GM23338 (cell line): Measurements from ENCODE around the gene CCL14. TPM values are rescaled to one million over a fixed set of nuclear protein-coding genes. Genes with fewer than 3 reads are reported as not detected.

Experiments used
- ATAC-seq: fragments of 200-7000 bp; cut with Tn5 transposase; 3 replicates; pipeline ENCODE4 v1.9.1; 2020
- DNase-seq: peaks from one replicate; pipeline ENCODE4 v3.0.0-alpha.2; 2015; ENCODE audit warnings: low spot score
- H2AFZ ChIP-seq: fragments of 200-600 bp; sonication (generic); 2 replicates; pipeline ENCODE4 v1.8.0; 2016; ENCODE audit warnings: antibody characterized with exemption, mild to moderate bottlenecking, moderate library complexity
- H3F3A ChIP-seq: fragments of 200-600 bp; sonication (generic); replicated peaks from 2 replicates; pipeline ENCODE4 v1.8.0; 2017; ENCODE audit warnings: antibody characterized with exemption, mixed run types, low read depth
- H3K27ac ChIP-seq: fragments of 200-600 bp; sonication (generic); 2 replicates; pipeline ENCODE4 v1.6.1; 2016; ENCODE audit warnings: low read depth
- H3K27me3 ChIP-seq: fragments of 200-600 bp; sonication (generic); 2 replicates; pipeline ENCODE4 v1.8.0; 2016; ENCODE audit warnings: mild to moderate bottlenecking, mixed run types, moderate library complexity; ENCODE audit not compliant: insufficient read depth
- H3K36me3 ChIP-seq: fragments of 200-600 bp; sonication (generic); 2 replicates; pipeline ENCODE4 v1.8.0; 2016; ENCODE audit warnings: mild to moderate bottlenecking; ENCODE audit not compliant: insufficient read depth
- H3K4me1 ChIP-seq: fragments of 200-600 bp; sonication (generic); 2 replicates; pipeline ENCODE4 v1.8.0; 2016; ENCODE audit warnings: mild to moderate bottlenecking, moderate library complexity; ENCODE audit not compliant: insufficient read depth
- H3K4me2 ChIP-seq: fragments of 200-600 bp; sonication (generic); 2 replicates; pipeline ENCODE4 v1.7.1; 2017; ENCODE audit warnings: mixed run types
- H3K4me3 ChIP-seq: fragments of 200-600 bp; sonication (generic); 2 replicates; pipeline ENCODE4 v1.6.1; 2016; ENCODE audit warnings: mixed run types
- H3K79me2 ChIP-seq: fragments of 200-600 bp; sonication (generic); replicated peaks from 2 replicates; pipeline ENCODE4 v1.8.0; 2017; ENCODE audit warnings: mild to moderate bottlenecking; ENCODE audit not compliant: insufficient read depth
- H3K9me2 ChIP-seq: fragments of 200-600 bp; sonication (generic); 2 replicates; pipeline ENCODE4 v1.8.0; 2017; ENCODE audit not compliant: insufficient read depth
- H4K20me1 ChIP-seq: fragments of 200-600 bp; sonication (generic); replicated peaks from 2 replicates; pipeline ENCODE4 v1.8.0; 2017; ENCODE audit warnings: mild to moderate bottlenecking; ENCODE audit not compliant: insufficient read depth
- H3K27ac Mint-ChIP-seq: 2 replicates; pipeline ENCODE4 v1.8.0; 2020; ENCODE audit warnings: inconsistent platforms, mild to moderate bottlenecking, moderate library complexity, mixed read lengths
- H3K27me3 Mint-ChIP-seq: 3 replicates; pipeline ENCODE4 v1.8.0; 2022; ENCODE audit warnings: low read depth, mild to moderate bottlenecking, moderate library complexity, mixed read lengths, inconsistent platforms; ENCODE audit not compliant: insufficient read depth, poor library complexity
- H3K36me3 Mint-ChIP-seq: 3 replicates; pipeline ENCODE4 v1.8.0; 2021; ENCODE audit warnings: low read depth, mild to moderate bottlenecking, inconsistent platforms, moderate library complexity, mixed read lengths
- H3K4me1 Mint-ChIP-seq: 3 replicates; pipeline ENCODE4 v1.8.0; 2020; ENCODE audit warnings: mild to moderate bottlenecking, inconsistent platforms, mixed read lengths
- H3K4me3 Mint-ChIP-seq: 3 replicates; pipeline ENCODE4 v1.8.0; 2021; ENCODE audit warnings: moderate library complexity, mild to moderate bottlenecking, inconsistent platforms, mixed read lengths
- H3K9me3 Mint-ChIP-seq: 3 replicates; pipeline ENCODE4 v1.8.0; 2020; ENCODE audit warnings: moderate library complexity, mild to moderate bottlenecking, inconsistent platforms, mixed read lengths
- ETS1 ChIP-seq: IDR thresholded peaks from 2 replicates; pipeline ENCODE4 v1.6.1; 2016; ENCODE audit warnings: antibody characterized with exemption
- EZH2 ChIP-seq: fragments of 200-600 bp; sonication (generic); IDR thresholded peaks from one replicate; pipeline ENCODE4 v1.8.0; 2017; ENCODE audit warnings: antibody characterized with exemption, mild to moderate bottlenecking, low read depth; ENCODE audit not compliant: unreplicated experiment
- EZH2phosphoT487 ChIP-seq: fragments of 200-600 bp; sonication (generic); IDR thresholded peaks from one replicate; pipeline ENCODE4 v1.8.1; 2018; ENCODE audit warnings: antibody characterized with exemption; ENCODE audit not compliant: unreplicated experiment
- NANOG ChIP-seq: IDR thresholded peaks from 2 replicates; pipeline ENCODE4 v1.6.1; 2016; ENCODE audit warnings: antibody characterized with exemption, borderline replicate concordance
- STAT1 ChIP-seq: IDR thresholded peaks from one replicate; pipeline ENCODE4 v1.6.1; 2016; ENCODE audit warnings: antibody characterized with exemption; ENCODE audit not compliant: unreplicated experiment
- ZNF114 ChIP-seq: fragments of 250-450 bp; sonication (Bioruptor Pico); IDR thresholded peaks from 2 replicates; pipeline ENCODE4 v1.5.0; 2020; ENCODE audit warnings: mild to moderate bottlenecking, moderate library complexity
- ZNF331 ChIP-seq: fragments of 250-450 bp; sonication (Bioruptor Pico); IDR thresholded peaks from 2 replicates; pipeline ENCODE4 v1.5.0; 2020; ENCODE audit warnings: low read depth, mild to moderate bottlenecking, moderate library complexity
- ZNF462 ChIP-seq: fragments of 250-450 bp; sonication (Bioruptor Pico); IDR thresholded peaks from 2 replicates; pipeline ENCODE4 v1.5.0; 2020; ENCODE audit warnings: mild to moderate bottlenecking, moderate library complexity
- polyA plus RNA-seq: library from polyadenylated mRNA; unstranded; fragments of >200 nt; fragmentation: Nextera tagmentation; extraction: Ambion mirVana; gene quantifications from 2 replicates; pipeline ENCODE4 v1.2.1, GENCODE V29; 2016
- total RNA-seq: library from RNA; depleted of rRNA; stranded (reverse); fragments of >200 nt; shearing (Covaris generic); gene quantifications from 2 replicates; pipeline ENCODE4 v1.2.3, GENCODE V29; 2014
- TF ChIP-seq, protein P1 (sequence below): IDR thresholded peaks from one replicate; pipeline ENCODE4 v1.6.1; 2018; ENCODE audit warnings: antibody characterized with exemption; ENCODE audit not compliant: unreplicated experiment
- TF ChIP-seq, protein P2 (sequence below), 2 experiments: fragments of 200-600 bp in 1 of 2; sonication (generic) in 1 of 2; conservative IDR thresholded peaks; 2 replicates each; pipeline versions ENCODE4 v1.5.1 to v1.6.1; 2016 to 2017; ENCODE audit warnings: antibody characterized with exemption in 2 of 2, low read depth in 2 of 2, mild to moderate bottlenecking in 2 of 2, moderate library complexity in 1 of 2

CCL14 gene
- total and polyA plus RNA-seq, 2 experiments from 2014 or later, result not detected

GRCh38 chr17:35978346-35978745 is 8.2 kb downstream of the CCL14 start (continued):
- TF ChIP-seq ZNF462 (no peak), STAT1 (no peak), EZH2 (no peak), EZH2phosphoT487 (no peak)
- TF ChIP-seq, protein P1, sequence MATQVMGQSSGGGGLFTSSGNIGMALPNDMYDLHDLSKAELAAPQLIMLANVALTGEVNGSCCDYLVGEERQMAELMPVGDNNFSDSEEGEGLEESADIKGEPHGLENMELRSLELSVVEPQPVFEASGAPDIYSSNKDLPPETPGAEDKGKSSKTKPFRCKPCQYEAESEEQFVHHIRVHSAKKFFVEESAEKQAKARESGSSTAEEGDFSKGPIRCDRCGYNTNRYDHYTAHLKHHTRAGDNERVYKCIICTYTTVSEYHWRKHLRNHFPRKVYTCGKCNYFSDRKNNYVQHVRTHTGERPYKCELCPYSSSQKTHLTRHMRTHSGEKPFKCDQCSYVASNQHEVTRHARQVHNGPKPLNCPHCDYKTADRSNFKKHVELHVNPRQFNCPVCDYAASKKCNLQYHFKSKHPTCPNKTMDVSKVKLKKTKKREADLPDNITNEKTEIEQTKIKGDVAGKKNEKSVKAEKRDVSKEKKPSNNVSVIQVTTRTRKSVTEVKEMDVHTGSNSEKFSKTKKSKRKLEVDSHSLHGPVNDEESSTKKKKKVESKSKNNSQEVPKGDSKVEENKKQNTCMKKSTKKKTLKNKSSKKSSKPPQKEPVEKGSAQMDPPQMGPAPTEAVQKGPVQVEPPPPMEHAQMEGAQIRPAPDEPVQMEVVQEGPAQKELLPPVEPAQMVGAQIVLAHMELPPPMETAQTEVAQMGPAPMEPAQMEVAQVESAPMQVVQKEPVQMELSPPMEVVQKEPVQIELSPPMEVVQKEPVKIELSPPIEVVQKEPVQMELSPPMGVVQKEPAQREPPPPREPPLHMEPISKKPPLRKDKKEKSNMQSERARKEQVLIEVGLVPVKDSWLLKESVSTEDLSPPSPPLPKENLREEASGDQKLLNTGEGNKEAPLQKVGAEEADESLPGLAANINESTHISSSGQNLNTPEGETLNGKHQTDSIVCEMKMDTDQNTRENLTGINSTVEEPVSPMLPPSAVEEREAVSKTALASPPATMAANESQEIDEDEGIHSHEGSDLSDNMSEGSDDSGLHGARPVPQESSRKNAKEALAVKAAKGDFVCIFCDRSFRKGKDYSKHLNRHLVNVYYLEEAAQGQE, result no peak

DNA sequence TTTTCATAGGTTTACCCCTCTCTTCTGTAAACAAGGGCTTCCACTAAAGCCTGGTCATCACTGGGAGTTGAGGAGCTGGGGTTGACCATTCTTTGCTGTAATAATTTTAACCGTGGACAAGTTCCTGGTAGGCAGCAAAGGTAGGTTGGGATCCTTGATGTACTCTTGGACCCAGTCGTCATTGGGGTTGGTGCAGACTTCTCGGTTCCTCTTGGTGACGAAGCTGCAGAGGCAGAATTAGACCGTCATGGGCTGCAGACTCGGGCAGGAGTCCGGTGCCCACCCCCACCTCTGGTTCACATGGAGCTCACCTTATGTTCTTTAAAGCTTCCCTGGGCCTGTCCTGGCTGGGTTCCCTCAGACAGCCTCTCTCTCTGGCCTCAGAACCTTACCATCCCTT is 9.0 kb downstream of the CCL14 start:
- Histone ChIP-seq H3K4me2 (no peak overlapping the region), H3K4me3 (no peak overlapping the region), H3K9me2 (peaks cover 7% of the 10 kb centered on the region; the same call in 1 of the 2 replicates), H3K79me2 (no peaks in the 10 kb centered on the region), H3K27ac (no peak overlapping the region), H3K27me3 (no peaks in the 10 kb centered on the region), H3K4me1 (no peaks in the 10 kb centered on the region), H2AFZ (no peak overlapping the region), H4K20me1 (no peaks in the 10 kb centered on the region), H3K36me3 (no peaks in the 10 kb centered on the region), H3F3A (no peaks in the 10 kb centered on the region)
- H3K4me3 Mint-ChIP-seq, result no peak overlapping the region
- no peak for ATAC-seq
- H3K27me3 Mint-ChIP-seq, result peaks cover 5% of the 10 kb centered on the region
- H3K4me1 Mint-ChIP-seq, result no peaks in the 10 kb centered on the region; the same call in 2 of the 3 replicates
- no peak overlapping the region for H3K27ac Mint-ChIP-seq
- no peak for DNase-seq
- no peaks in the 10 kb centered on the region for H3K9me3 Mint-ChIP-seq
- no peaks in the 10 kb centered on the region for H3K36me3 Mint-ChIP-seq
- no peak for TF ChIP-seq ZNF114 (CRISPR knock-in tag)
- TF ChIP-seq EZH2, result no peak
- TF ChIP-seq STAT1, result no peak
- TF ChIP-seq ETS1, result no peak
- TF ChIP-seq ZNF331 (CRISPR knock-in tag), result no peak
- TF ChIP-seq EZH2phosphoT487, result no peak
- no peak for TF ChIP-seq NANOG
- TF ChIP-seq, protein P2, sequence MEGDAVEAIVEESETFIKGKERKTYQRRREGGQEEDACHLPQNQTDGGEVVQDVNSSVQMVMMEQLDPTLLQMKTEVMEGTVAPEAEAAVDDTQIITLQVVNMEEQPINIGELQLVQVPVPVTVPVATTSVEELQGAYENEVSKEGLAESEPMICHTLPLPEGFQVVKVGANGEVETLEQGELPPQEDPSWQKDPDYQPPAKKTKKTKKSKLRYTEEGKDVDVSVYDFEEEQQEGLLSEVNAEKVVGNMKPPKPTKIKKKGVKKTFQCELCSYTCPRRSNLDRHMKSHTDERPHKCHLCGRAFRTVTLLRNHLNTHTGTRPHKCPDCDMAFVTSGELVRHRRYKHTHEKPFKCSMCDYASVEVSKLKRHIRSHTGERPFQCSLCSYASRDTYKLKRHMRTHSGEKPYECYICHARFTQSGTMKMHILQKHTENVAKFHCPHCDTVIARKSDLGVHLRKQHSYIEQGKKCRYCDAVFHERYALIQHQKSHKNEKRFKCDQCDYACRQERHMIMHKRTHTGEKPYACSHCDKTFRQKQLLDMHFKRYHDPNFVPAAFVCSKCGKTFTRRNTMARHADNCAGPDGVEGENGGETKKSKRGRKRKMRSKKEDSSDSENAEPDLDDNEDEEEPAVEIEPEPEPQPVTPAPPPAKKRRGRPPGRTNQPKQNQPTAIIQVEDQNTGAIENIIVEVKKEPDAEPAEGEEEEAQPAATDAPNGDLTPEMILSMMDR (conservative IDR thresholded peaks at IDR 0.05; ENCODE audit: low read depth in 2 of 2), result no peak
